ENCODE measurements around the gene MRPL37. TPM values are rescaled to one million over a fixed set of nuclear protein-coding genes. Genes with fewer than 3 reads are reported as not detected.

Gene MRPL37
- polyA plus RNA-seq, 3 donors, result 7.5 to 47.8 (median 42.5) TPM

- TF ChIP-seq, protein P1, sequence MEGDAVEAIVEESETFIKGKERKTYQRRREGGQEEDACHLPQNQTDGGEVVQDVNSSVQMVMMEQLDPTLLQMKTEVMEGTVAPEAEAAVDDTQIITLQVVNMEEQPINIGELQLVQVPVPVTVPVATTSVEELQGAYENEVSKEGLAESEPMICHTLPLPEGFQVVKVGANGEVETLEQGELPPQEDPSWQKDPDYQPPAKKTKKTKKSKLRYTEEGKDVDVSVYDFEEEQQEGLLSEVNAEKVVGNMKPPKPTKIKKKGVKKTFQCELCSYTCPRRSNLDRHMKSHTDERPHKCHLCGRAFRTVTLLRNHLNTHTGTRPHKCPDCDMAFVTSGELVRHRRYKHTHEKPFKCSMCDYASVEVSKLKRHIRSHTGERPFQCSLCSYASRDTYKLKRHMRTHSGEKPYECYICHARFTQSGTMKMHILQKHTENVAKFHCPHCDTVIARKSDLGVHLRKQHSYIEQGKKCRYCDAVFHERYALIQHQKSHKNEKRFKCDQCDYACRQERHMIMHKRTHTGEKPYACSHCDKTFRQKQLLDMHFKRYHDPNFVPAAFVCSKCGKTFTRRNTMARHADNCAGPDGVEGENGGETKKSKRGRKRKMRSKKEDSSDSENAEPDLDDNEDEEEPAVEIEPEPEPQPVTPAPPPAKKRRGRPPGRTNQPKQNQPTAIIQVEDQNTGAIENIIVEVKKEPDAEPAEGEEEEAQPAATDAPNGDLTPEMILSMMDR (IDR thresholded peaks at IDR 0.05), result no peak
- Histone ChIP-seq H3K36me3 (replicated peaks in 1 of 2; ENCODE audit: control insufficient read depth in 1 of 2, insufficient read depth in 2 of 2, low read length in 2 of 2) (peaks cover 39 to 50% of the 10 kb centered on the region in 2 donors), H3K9ac (ENCODE audit: insufficient read depth, low read length, poor library complexity, severe bottlenecking) (no peak overlapping the region), H3K4me1 (ENCODE audit: control insufficient read depth in 1 of 2, insufficient read depth in 2 of 2, low read length in 2 of 2) (peaks cover 18 to 19% of the 10 kb centered on the region in 2 donors), H3K9me3 (replicated peaks in 1 of 2; ENCODE audit: control insufficient read depth in 1 of 2, insufficient read depth in 1 of 2, low read length in 2 of 2) (no peaks in the 10 kb centered on the region), H2AFZ (ENCODE audit: insufficient read depth, low read depth, low read length, poor library complexity, severe bottlenecking) (no peak overlapping the region), H3K79me2 (ENCODE audit: insufficient read depth, low read length) (no peaks in the 10 kb centered on the region), H3K4me2 (replicated peaks; ENCODE audit: extremely low read depth, low read length, poor library complexity, severe bottlenecking) (peak overlapping the region; percentile 61), H4K20me1 (ENCODE audit: insufficient read depth, low read length) (peaks cover 8% of the 10 kb centered on the region), H3K4me3 (replicated peaks in 1 of 3; ENCODE audit: low read depth in 2 of 3, low read length in 3 of 3) (peak overlapping the region in 1 of 3 experiments; percentile 61), H3K27me3 (ENCODE audit: control insufficient read depth in 2 of 2, insufficient read depth in 2 of 2, low read length in 2 of 2) (no peaks in the 10 kb centered on the region), H3K27ac (ENCODE audit: low read depth in 1 of 2, low read length in 2 of 2) (peak overlapping the region; percentile 36 to 78)
- intact Hi-C loops (cut with micrococcal nuclease), result loop anchor here in 1 of 2 donors (10.0 kb wide), 1 partner anchor 185 kb away; the partner anchor contains the start of gene SSBP3
- no peaks in the 10 kb centered on the region for H3K9me3 Mint-ChIP-seq
- peaks cover 0 to 2% (median 1%) of the 10 kb centered on the region in 3 donors for H3K27me3 Mint-ChIP-seq (ENCODE audit: low read depth in 3 of 3)
- 43% methylated on average over 15 of the region's 18 CpGs for WGBS (ENCODE audit: insufficient coverage)
- H3K27ac Mint-ChIP-seq, result peak overlapping the region; percentile 64 to 85 (median 79)
- peaks cover 61 to 63% of the 10 kb centered on the region in 2 donors for H3K36me3 Mint-ChIP-seq
- H3K4me1 Mint-ChIP-seq, result peaks cover 22% of the 10 kb centered on the region
- DNase-seq, result peak; percentile 67 to 82 (median 67)
- H3K4me3 Mint-ChIP-seq, result peak overlapping the region; percentile 48 to 63
These were observed 20.2 kb downstream of the MRPL37 start for GRCh38 chr1:54220004-54220811.

GRCh38 chr1:54221113-54221834 is 21.3 kb downstream of the MRPL37 start:
- DNase-seq, result peak in 1 of 3 donors; percentile 27
- Mint-ChIP-seq H3K27ac (peak overlapping the region; percentile 58 to 86 (median 73)), H3K27me3 (ENCODE audit: low read depth in 3 of 3) (peaks cover 0 to 2% (median 1%) of the 10 kb centered on the region in 3 donors), H3K9me3 (no peaks in the 10 kb centered on the region), H3K4me1 (peaks cover 22% of the 10 kb centered on the region), H3K36me3 (peaks cover 57 to 63% of the 10 kb centered on the region in 2 donors), H3K4me3 (peak overlapping the region in 1 of 2 donors; percentile 63)
- H2AFZ ChIP-seq (ENCODE audit: insufficient read depth, low read depth, low read length, poor library complexity, severe bottlenecking), result no peak overlapping the region
- H3K4me1 ChIP-seq (ENCODE audit: control insufficient read depth in 1 of 2, insufficient read depth in 2 of 2, low read length in 2 of 2), result peaks cover 18 to 19% of the 10 kb centered on the region in 2 donors
- no peaks in the 10 kb centered on the region for H3K79me2 ChIP-seq (ENCODE audit: insufficient read depth, low read length)
- H3K27ac ChIP-seq (ENCODE audit: low read depth in 1 of 2, low read length in 2 of 2), result peak overlapping the region; percentile 36 to 78
- no peak overlapping the region for H3K9ac ChIP-seq (ENCODE audit: insufficient read depth, low read length, poor library complexity, severe bottlenecking)
- H3K36me3 ChIP-seq (replicated peaks in 1 of 2; ENCODE audit: control insufficient read depth in 1 of 2, insufficient read depth in 2 of 2, low read length in 2 of 2), result peaks cover 28 to 39% of the 10 kb centered on the region in 2 donors
- H4K20me1 ChIP-seq (ENCODE audit: insufficient read depth, low read length), result peaks cover 8% of the 10 kb centered on the region
- H3K4me3 ChIP-seq (replicated peaks in 1 of 3; ENCODE audit: low read depth in 2 of 3, low read length in 3 of 3), result peak overlapping the region in 1 of 3 experiments; percentile 61
- no peaks in the 10 kb centered on the region for H3K27me3 ChIP-seq (ENCODE audit: control insufficient read depth in 2 of 2, insufficient read depth in 2 of 2, low read length in 2 of 2)
- no peaks in the 10 kb centered on the region for H3K9me3 ChIP-seq (replicated peaks in 1 of 2; ENCODE audit: control insufficient read depth in 1 of 2, insufficient read depth in 1 of 2, low read length in 2 of 2)
- 71% methylated on average over 7 of the region's 12 CpGs for WGBS (ENCODE audit: insufficient coverage)
- intact Hi-C loops (cut with micrococcal nuclease), result loop anchor here in 1 of 2 donors (10.0 kb wide), 1 partner anchor 184 kb away; the partner anchor contains the start of gene SSBP3
- TF ChIP-seq, protein P1 (IDR thresholded peaks at IDR 0.05), result no peak
- H3K4me2 ChIP-seq (replicated peaks; ENCODE audit: extremely low read depth, low read length, poor library complexity, severe bottlenecking), result peak overlapping the region; percentile 61
